Hepatocyte (in vitro differentiated cells): Measurements from ENCODE around the gene DPP9.

Experiments
- EZH2phosphoT487 ChIP-seq: fragments of 200-600 bp; sonication (generic); IDR thresholded peaks from one replicate; pipeline ENCODE4 v1.6.1; 2018; ENCODE audit warnings: antibody characterized with exemption, mild to moderate bottlenecking, low read depth, moderate library complexity; ENCODE audit not compliant: unreplicated experiment, severe bottlenecking
- TF ChIP-seq, protein P1 (sequence below): fragments of 200-600 bp; sonication (generic); IDR thresholded peaks from 2 replicates; pipeline ENCODE4 v1.5.1; 2016; ENCODE audit warnings: antibody characterized with exemption, mild to moderate bottlenecking; ENCODE audit not compliant: poor library complexity

DNA sequence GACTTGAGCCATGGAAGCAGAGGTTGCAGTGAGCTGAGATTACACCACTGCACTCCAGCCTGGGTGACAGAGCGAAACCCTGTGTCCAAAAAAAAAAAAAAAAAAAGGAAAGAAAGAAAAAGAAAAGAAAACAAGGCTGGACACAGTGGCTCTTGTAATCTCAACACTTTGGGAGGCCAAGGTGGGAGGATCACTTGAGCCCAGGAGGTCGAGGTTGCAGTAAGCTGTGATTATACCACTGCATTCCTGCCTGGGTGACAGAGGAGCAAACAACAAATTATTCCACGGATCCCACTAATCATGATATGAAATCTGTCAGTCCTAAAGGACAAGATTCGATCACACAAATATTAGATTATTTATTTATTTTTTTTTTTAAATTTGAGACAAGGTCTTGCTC lies 50.4 kb downstream of the DPP9 start:
- TF ChIP-seq EZH2phosphoT487, result no peak
- TF ChIP-seq, protein P1, sequence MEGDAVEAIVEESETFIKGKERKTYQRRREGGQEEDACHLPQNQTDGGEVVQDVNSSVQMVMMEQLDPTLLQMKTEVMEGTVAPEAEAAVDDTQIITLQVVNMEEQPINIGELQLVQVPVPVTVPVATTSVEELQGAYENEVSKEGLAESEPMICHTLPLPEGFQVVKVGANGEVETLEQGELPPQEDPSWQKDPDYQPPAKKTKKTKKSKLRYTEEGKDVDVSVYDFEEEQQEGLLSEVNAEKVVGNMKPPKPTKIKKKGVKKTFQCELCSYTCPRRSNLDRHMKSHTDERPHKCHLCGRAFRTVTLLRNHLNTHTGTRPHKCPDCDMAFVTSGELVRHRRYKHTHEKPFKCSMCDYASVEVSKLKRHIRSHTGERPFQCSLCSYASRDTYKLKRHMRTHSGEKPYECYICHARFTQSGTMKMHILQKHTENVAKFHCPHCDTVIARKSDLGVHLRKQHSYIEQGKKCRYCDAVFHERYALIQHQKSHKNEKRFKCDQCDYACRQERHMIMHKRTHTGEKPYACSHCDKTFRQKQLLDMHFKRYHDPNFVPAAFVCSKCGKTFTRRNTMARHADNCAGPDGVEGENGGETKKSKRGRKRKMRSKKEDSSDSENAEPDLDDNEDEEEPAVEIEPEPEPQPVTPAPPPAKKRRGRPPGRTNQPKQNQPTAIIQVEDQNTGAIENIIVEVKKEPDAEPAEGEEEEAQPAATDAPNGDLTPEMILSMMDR, result no peak
